Measurements from ENCODE around the gene SLC12A7. TPM values are rescaled to one million over a fixed set of nuclear protein-coding genes. Genes with fewer than 3 reads are reported as not detected.

Gene SLC12A7
- total RNA-seq, 1 donor from 2014 or later, result 101 TPM

DNA sequence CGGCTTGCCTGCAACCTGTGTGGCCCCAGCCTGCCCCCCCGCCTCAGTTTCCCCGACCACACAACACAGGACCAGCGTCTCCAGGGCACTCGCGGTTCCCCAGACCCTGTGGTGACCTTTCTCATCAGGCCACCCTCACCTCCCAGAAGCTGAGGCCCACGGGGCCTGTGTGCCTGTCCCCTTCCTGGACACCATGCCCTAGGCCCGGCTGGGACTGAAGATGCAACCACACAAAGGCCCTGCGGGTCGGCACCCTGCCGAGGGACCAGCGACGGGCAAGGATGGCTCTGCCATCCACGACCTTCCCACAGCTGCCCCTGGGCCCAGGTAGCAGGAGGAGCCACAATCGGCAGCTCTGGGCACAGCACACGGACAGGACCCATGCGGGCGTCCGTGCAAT, 34.8 kb downstream of the SLC12A7 start:
- Histone ChIP-seq H3K27ac (no peak overlapping the region), H3K4me1 (no peaks in the 10 kb centered on the region), H3K27me3 (no peaks in the 10 kb centered on the region), H3K36me3 (peaks cover 22 to 54% of the 10 kb centered on the region in 2 donors), H3K4me3 (no peak overlapping the region), H3K9me3 (no peaks in the 10 kb centered on the region)
- intact Hi-C loops (cut with DNase I), result no loop called here
- TF ChIP-seq, protein P1, sequence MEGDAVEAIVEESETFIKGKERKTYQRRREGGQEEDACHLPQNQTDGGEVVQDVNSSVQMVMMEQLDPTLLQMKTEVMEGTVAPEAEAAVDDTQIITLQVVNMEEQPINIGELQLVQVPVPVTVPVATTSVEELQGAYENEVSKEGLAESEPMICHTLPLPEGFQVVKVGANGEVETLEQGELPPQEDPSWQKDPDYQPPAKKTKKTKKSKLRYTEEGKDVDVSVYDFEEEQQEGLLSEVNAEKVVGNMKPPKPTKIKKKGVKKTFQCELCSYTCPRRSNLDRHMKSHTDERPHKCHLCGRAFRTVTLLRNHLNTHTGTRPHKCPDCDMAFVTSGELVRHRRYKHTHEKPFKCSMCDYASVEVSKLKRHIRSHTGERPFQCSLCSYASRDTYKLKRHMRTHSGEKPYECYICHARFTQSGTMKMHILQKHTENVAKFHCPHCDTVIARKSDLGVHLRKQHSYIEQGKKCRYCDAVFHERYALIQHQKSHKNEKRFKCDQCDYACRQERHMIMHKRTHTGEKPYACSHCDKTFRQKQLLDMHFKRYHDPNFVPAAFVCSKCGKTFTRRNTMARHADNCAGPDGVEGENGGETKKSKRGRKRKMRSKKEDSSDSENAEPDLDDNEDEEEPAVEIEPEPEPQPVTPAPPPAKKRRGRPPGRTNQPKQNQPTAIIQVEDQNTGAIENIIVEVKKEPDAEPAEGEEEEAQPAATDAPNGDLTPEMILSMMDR (IDR thresholded peaks at IDR 0.05), result no peak
- DNase-seq (ENCODE audit: low spot score in 2 of 2), result no peak

DNA sequence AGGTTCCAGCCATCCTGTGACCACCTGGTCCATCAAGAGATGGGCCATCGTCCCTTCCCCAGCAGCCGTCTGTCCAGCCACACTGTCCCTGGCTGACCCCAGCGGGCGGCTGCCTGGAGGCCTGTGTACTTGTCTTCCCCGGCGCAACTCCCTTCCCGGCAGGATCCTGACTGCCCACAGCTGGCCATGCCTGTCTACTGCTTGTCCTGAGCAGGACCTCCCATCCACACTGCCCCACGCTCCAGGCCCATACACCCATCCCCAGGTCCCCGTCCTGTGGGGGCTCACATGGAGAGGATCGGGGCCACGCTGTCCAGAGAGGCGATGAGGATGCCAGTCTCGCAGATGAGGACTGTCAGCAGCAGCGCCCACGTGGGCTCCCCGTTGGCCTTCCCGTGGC, 35.5 kb downstream of the SLC12A7 start:
- Histone ChIP-seq H3K27ac (no peak overlapping the region), H3K4me1 (no peaks in the 10 kb centered on the region), H3K36me3 (peaks cover 19 to 50% of the 10 kb centered on the region in 2 donors), H3K27me3 (no peaks in the 10 kb centered on the region), H3K4me3 (no peak overlapping the region), H3K9me3 (no peaks in the 10 kb centered on the region)
- DNase-seq (ENCODE audit: low spot score in 2 of 2), result no peak
- TF ChIP-seq, protein P1 (IDR thresholded peaks at IDR 0.05), result no peak
- intact Hi-C loops (cut with DNase I), result no loop called here

DNA sequence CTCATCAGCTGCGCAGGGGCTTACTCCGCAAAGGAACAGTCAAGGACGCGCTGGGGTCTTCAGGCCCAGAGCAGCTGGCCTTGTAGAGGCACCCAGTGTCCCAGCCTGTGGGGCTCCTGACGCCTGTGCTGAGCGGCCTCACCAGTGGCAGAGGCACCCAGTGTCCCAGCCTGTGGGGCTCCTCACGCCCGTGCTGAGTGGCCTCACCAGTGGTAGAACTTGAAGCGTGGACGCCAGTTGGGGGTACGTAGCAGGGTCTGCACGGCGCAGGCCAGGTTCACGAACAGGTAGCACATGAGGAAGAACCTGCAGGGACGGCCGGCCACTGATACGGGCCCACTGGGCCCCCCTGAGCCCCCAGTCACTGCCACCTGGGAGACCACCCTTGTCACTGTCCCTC, 35.9 kb downstream of the SLC12A7 start:
- Histone ChIP-seq H3K9me3 (no peaks in the 10 kb centered on the region), H3K27me3 (no peaks in the 10 kb centered on the region), H3K4me1 (no peaks in the 10 kb centered on the region), H3K4me3 (no peak overlapping the region), H3K27ac (no peak overlapping the region), H3K36me3 (peaks cover 15 to 47% of the 10 kb centered on the region in 2 donors)
- intact Hi-C loops (cut with DNase I), result no loop called here
- TF ChIP-seq, protein P1 (IDR thresholded peaks at IDR 0.05), result no peak
- DNase-seq (ENCODE audit: low spot score in 2 of 2), result no peak

DNA sequence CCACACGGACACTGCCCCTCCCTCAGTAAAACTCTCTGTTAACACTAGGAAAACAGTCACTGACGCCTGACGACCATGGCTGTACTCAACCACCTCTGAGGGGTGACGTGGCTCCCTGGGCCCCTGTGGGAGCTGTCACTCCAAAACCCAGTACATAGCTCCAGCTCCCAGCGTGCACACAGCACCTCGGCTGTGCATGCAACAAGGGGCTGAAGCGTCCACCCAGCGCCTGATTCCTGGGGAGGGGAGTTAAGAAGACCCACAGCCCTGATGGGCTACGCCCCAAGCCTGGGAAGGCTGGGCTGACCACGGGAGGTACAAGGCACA, 36.3 kb downstream of the SLC12A7 start:
- Histone ChIP-seq H3K27ac (no peak overlapping the region), H3K4me1 (no peaks in the 10 kb centered on the region), H3K27me3 (no peaks in the 10 kb centered on the region), H3K9me3 (no peaks in the 10 kb centered on the region), H3K4me3 (no peak overlapping the region), H3K36me3 (peaks cover 14 to 43% of the 10 kb centered on the region in 2 donors)
- DNase-seq (ENCODE audit: low spot score in 2 of 2), result no peak
- TF ChIP-seq, protein P1 (IDR thresholded peaks at IDR 0.05), result no peak
- intact Hi-C loops (cut with DNase I), result no loop called here

DNA sequence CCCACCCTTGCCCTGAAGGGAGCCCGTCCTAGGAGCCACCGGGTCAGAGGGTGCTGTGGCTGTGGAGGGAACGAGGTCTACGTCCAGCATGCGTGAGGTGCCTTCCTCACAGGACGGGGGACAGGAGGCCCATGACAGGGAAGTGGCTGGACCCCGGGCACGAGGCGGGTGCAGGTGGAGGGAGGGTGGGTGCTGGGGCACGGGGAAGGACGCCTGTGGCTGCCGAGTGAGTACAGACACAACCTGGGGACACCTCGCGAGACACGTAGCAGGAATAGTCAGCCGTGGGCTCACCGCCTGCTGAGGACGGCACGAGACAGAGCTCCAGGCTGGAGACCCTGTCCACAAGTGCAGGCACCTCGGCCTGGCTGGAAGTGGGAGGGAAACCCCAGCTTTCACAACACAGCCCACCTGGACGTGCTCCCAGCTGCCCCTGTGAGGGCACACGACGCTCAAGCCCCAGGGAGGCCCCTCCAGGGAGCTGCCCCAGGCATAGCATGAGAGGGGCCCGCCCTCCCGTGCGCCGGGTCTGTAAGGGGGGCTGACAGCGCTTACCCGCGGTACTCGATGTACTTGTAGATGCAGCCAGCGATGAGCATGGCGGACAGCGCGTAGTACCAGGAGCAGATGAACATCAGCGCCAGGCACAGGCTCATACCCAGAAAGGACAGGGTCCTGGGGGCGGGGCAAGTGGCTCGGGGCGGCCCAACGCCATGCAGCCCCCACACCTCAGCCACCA, 36.9 kb downstream of the SLC12A7 start:
- peaks cover 14 to 40% of the 10 kb centered on the region in 2 donors for H3K36me3 ChIP-seq
- DNase-seq (ENCODE audit: low spot score in 2 of 2), result no peak

More for the DNA sequence above, 36.9 kb downstream of the SLC12A7 start:
- Histone ChIP-seq H3K27ac (no peak overlapping the region), H3K4me3 (no peak overlapping the region), H3K27me3 (no peaks in the 10 kb centered on the region), H3K4me1 (no peaks in the 10 kb centered on the region), H3K9me3 (no peaks in the 10 kb centered on the region)
- intact Hi-C loops (cut with DNase I), result no loop called here
- TF ChIP-seq, protein P1 (IDR thresholded peaks at IDR 0.05), result no peak

All from ascending aorta (tissue), 2 donors.